GM12878 (cell line): ENCODE data around the gene HIVEP2. TPM values are rescaled to one million over a fixed set of nuclear protein-coding genes. Genes with fewer than 3 reads are reported as not detected.

ENCODE experiments used
- ATAC-seq: fragments of 200-7000 bp; cut with Tn5 transposase; 3 replicates; pipeline ENCODE4 v1.9.1; 2020; ENCODE audit warnings: mild to moderate bottlenecking, moderate library complexity
- BruUV-seq: library from RNA; stranded (reverse); fragments of 400-500 nt; replicated peaks from 2 replicates; lab custom pipeline; 2021; lab: Mats Ljungman, UMichigan
- CTCF ChIA-PET: fragments of 300-600 bp; sonication (Branson Sonifier 250); formaldehyde crosslinking; extraction: SDS; loops from one replicate; lab custom pipeline; 2021; ENCODE audit warnings: inconsistent platforms; lab: Yijun Ruan, JAX
- POLR2A ChIA-PET: fragments of 350-600 bp; formaldehyde crosslinking; extraction: SDS; loops from one replicate; lab custom pipeline; 2021; ENCODE audit warnings: inconsistent platforms; lab: Charles Lee
- RAD21 ChIA-PET: fragments of 300-600 bp; sonication (Branson Sonifier 250); formaldehyde crosslinking; loops from one replicate; lab custom pipeline; 2023; ENCODE audit warnings: antibody characterized with exemption; ENCODE audit not compliant: unreplicated experiment; lab: Charles Lee
- SMC1A ChIA-PET: fragments of 300-600 bp; sonication (Branson Sonifier 250); formaldehyde crosslinking; loops from one replicate; lab custom pipeline; 2023; ENCODE audit not compliant: unreplicated experiment, uncharacterized antibody; lab: Charles Lee
- DNase-seq: peaks from one replicate; pipeline ENCODE4 v3.0.0-alpha.2; 2011; ENCODE audit warnings: low read depth, low spot score
- FAIRE-seq: peaks from 3 replicates; lab custom pipeline; 2011; peaks lifted over from hg19 to GRCh38; lab: Jason Lieb, UNC
- H2AFZ ChIP-seq: 2 replicates; pipeline ENCODE4 v1.6.0; 2011; ENCODE audit warnings: low read depth, low read length, control low read depth; ENCODE audit not compliant: control insufficient read depth
- H3K27ac ChIP-seq: 2 replicates; pipeline ENCODE4 v1.5.1; 2011; ENCODE audit warnings: control low read depth; ENCODE audit not compliant: control insufficient read depth, insufficient read depth
- H3K27me3 ChIP-seq, 2 experiments: replicated peaks in 1 of 2; 2 replicates each; pipeline versions ENCODE4 v1.6.0 to v1.6.1; 2011; ENCODE audit warnings: low read length in 1 of 2; ENCODE audit not compliant: control insufficient read depth in 2 of 2, insufficient read depth in 2 of 2
- H3K36me3 ChIP-seq, 2 experiments: 2 replicates each; pipeline ENCODE4 v1.5.1; 2011; ENCODE audit warnings: low read length in 1 of 2; ENCODE audit not compliant: control insufficient read depth in 2 of 2, insufficient read depth in 2 of 2
- H3K4me1 ChIP-seq: 2 replicates; pipeline ENCODE4 v1.6.1; 2011; ENCODE audit warnings: mild to moderate bottlenecking, low read length, moderate library complexity, mixed read lengths; ENCODE audit not compliant: control insufficient read depth, insufficient read depth
- H3K4me2 ChIP-seq: 2 replicates; pipeline ENCODE4 v1.6.0; 2011; ENCODE audit warnings: control low read depth; ENCODE audit not compliant: control insufficient read depth, insufficient read depth
- H3K4me3 ChIP-seq: fragments of 200-600 bp; sonication (generic); 2 replicates; pipeline ENCODE4 v1.5.1; 2016
- H3K79me2 ChIP-seq: 2 replicates; pipeline ENCODE4 v1.6.0; 2011; ENCODE audit warnings: low read length; ENCODE audit not compliant: control insufficient read depth, insufficient read depth
- H3K9ac ChIP-seq: 2 replicates; pipeline ENCODE4 v1.8.0; 2011; ENCODE audit warnings: low read length, control low read depth, mixed read lengths; ENCODE audit not compliant: control insufficient read depth, insufficient read depth
- H3K9me3 ChIP-seq: replicated peaks from 3 replicates; pipeline ENCODE4 v1.5.1; 2011; ENCODE audit warnings: mild to moderate bottlenecking, low read length; ENCODE audit not compliant: control insufficient read depth, insufficient read depth
- H4K20me1 ChIP-seq: 2 replicates; pipeline ENCODE4 v1.6.0; 2011; ENCODE audit not compliant: control insufficient read depth, insufficient read depth
- NFYA ChIP-seq: IDR thresholded peaks from 2 replicates; pipeline ENCODE4 v1.6.1; 2011; ENCODE audit warnings: low read depth, mild to moderate bottlenecking, low read length, improper control_type of control experiment, borderline replicate concordance
- SMAD1 ChIP-seq: fragments of 450-650 bp; IDR thresholded peaks from 2 replicates; pipeline ENCODE4 v1.6.1; 2018; ENCODE audit warnings: mild to moderate bottlenecking, low read depth; ENCODE audit not compliant: partially characterized antibody
- ZNF622 ChIP-seq: fragments of 450-650 bp; IDR thresholded peaks from 2 replicates; pipeline ENCODE4 v1.6.1; 2017; ENCODE audit warnings: mild to moderate bottlenecking, inconsistent platforms
- WGBS: methylation state at CpG from one replicate; pipeline ENCODE4 v1.1.6; 2016; ENCODE audit warnings: low lambda C conversion rate; ENCODE audit not compliant: insufficient replicate concordance, insufficient coverage; ENCODE audit errors: missing lambda C conversion rate; 5-methylcytosine and 5-hydroxymethylcytosine counted together
- in situ Hi-C: fragments of 300-500 bp; cut with MboI; formaldehyde crosslinking; loops from 9 replicates; pipeline ENCODE4 v1.14.3; 2018; ENCODE audit warnings: mixed read lengths
- intact Hi-C: fragments of 100-400 bp; cut with micrococcal nuclease; formaldehyde crosslinking; loops from one replicate; pipeline ENCODE4 v1.14.2; 2022; ENCODE audit not compliant: unreplicated experiment
- polyA plus RNA-seq, 11 experiments: library from polyadenylated mRNA; depleted of rRNA in 4 of 11; unstranded in 6 of 11; stranded (reverse) in 5 of 11; fragments of >200 nt; fragmentation: Nextera tagmentation in 4 of 11; fragmentation: Illumina TruSeq in 1 of 11; extraction: Ambion mirVana in 4 of 11; extraction: Trizol in 1 of 11; gene quantifications; 1 replicate in 1 of 11; 2 replicates in 10 of 11; pipeline versions ENCODE4 v1.2.1 to v1.2.3, GENCODE V29; 2011 to 2016; ENCODE audit warnings: inconsistent platforms in 2 of 11, missing spikeins in 2 of 11, low read depth in 1 of 11
- total RNA-seq, 4 experiments: library from RNA; depleted of rRNA in 3 of 4; stranded (reverse); fragments of >200 nt in 3 of 4; fragmentation: Illumina TruSeq in 1 of 4; extraction: Trizol in 1 of 4; gene quantifications; 2 replicates each; pipeline versions ENCODE4 v1.2.1 to v1.2.3, GENCODE V29; 2013 to 2021
- TF ChIP-seq, protein P1 (sequence below): IDR thresholded peaks from 2 replicates; pipeline ENCODE4 v1.6.1; 2011; ENCODE audit warnings: mild to moderate bottlenecking, low read depth, low read length, moderate library complexity; ENCODE audit not compliant: insufficient replicate concordance
- TF ChIP-seq, protein P2 (sequence below): fragments of 450-650 bp; IDR thresholded peaks from 2 replicates; pipeline ENCODE4 v1.6.1; 2017; ENCODE audit warnings: low read depth, mild to moderate bottlenecking, moderate library complexity

Gene HIVEP2
- total and polyA plus RNA-seq, 10 of the 15 experiments (the other 5 are each of a cell fraction or from before 2014, with no cell fraction given), result 1.2 to 15.7 (median 10.2) TPM

DNA sequence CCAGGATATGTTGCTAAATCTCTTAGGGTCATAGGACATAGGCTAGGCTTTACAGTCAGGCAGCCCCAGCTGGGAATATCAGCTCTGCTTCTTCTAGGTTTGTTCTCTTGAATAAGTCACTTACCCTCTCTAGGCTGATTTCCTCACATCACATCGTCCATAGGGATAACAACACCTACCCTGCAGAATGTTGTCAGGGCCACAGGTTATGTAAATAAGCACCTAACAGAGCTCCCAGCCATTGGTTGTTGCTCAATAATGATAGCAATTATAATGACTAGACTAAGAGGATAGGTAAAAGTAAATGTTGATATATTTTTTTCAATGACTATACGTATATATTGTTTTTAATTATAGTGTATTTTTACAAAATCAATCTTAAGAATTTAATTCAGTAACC lies 135.0 kb downstream of the HIVEP2 start:
- Histone ChIP-seq H3K4me2 (no peak overlapping the region), H3K4me1 (peaks cover 13% of the 10 kb centered on the region), H3K79me2 (peaks cover 10% of the 10 kb centered on the region), H3K4me3 (no peak overlapping the region), H3K9me3 (no peaks in the 10 kb centered on the region), H3K36me3 (peaks cover 0 to 3% of the 10 kb centered on the region in 2 experiments; a peak in 2 of 4 replicates), H3K27ac (no peak overlapping the region), H3K9ac (no peak overlapping the region), H3K27me3 (no peaks in the 10 kb centered on the region), H2AFZ (no peak overlapping the region), H4K20me1 (no peaks in the 10 kb centered on the region)
- FAIRE-seq, result no peak
- BruUV-seq, result no TSS peak
- in situ Hi-C loops, result no loop called here
- DNase-seq, result no peak
- TF ChIP-seq, protein P1, sequence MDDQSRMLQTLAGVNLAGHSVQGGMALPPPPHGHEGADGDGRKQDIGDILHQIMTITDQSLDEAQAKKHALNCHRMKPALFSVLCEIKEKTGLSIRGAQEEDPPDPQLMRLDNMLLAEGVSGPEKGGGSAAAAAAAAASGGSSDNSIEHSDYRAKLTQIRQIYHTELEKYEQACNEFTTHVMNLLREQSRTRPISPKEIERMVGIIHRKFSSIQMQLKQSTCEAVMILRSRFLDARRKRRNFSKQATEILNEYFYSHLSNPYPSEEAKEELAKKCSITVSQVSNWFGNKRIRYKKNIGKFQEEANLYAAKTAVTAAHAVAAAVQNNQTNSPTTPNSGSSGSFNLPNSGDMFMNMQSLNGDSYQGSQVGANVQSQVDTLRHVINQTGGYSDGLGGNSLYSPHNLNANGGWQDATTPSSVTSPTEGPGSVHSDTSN, result no peak
- TF ChIP-seq NFYA, result no peak
- TF ChIP-seq ZNF622, result no peak
- TF ChIP-seq SMAD1, result no peak
- TF ChIP-seq, protein P2, sequence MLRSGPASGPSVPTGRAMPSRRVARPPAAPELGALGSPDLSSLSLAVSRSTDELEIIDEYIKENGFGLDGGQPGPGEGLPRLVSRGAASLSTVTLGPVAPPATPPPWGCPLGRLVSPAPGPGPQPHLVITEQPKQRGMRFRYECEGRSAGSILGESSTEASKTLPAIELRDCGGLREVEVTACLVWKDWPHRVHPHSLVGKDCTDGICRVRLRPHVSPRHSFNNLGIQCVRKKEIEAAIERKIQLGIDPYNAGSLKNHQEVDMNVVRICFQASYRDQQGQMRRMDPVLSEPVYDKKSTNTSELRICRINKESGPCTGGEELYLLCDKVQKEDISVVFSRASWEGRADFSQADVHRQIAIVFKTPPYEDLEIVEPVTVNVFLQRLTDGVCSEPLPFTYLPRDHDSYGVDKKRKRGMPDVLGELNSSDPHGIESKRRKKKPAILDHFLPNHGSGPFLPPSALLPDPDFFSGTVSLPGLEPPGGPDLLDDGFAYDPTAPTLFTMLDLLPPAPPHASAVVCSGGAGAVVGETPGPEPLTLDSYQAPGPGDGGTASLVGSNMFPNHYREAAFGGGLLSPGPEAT, result no peak
- ChIA-PET RAD21 (interaction anchor here (1.3 to 16.5 kb wide), 5 partner anchors 10 to 74 kb away, joined by 3 to 209 read pairs (median 6); no protein-coding TSS in a partner anchor), CTCF (interaction anchor here (0.7 kb wide), 1 partner anchor 48 kb away, joined by 3 read pairs; no protein-coding TSS in a partner anchor), POLR2A (interaction anchor here (1.7 to 2.3 kb wide), 2 partner anchors 9 to 23 kb away, joined by 6 to 7 read pairs; no protein-coding TSS in a partner anchor), SMC1A (interaction anchor here (0.7 to 2.3 kb wide), 5 partner anchors 9 to 29 kb away, joined by 3 to 13 read pairs (median 4); no protein-coding TSS in a partner anchor)
- ATAC-seq, result no peak
- intact Hi-C loops, result loop anchor here (2.0 kb wide), 1 partner anchor 25 kb away; no protein-coding TSS in a partner anchor
- WGBS, result 97% methylated on average over 2 of the region's 2 CpGs
